ENCODE measurements around the gene CDH13. TPM values are rescaled to one million over a fixed set of nuclear protein-coding genes. Genes with fewer than 3 reads are reported as not detected.

The CDH13 gene
- total and polyA plus RNA-seq, 2 of the 8 experiments (the other 6 are each of a cell fraction or from before 2014, with no cell fraction given): 2.3 to 2.4 TPM

DNA sequence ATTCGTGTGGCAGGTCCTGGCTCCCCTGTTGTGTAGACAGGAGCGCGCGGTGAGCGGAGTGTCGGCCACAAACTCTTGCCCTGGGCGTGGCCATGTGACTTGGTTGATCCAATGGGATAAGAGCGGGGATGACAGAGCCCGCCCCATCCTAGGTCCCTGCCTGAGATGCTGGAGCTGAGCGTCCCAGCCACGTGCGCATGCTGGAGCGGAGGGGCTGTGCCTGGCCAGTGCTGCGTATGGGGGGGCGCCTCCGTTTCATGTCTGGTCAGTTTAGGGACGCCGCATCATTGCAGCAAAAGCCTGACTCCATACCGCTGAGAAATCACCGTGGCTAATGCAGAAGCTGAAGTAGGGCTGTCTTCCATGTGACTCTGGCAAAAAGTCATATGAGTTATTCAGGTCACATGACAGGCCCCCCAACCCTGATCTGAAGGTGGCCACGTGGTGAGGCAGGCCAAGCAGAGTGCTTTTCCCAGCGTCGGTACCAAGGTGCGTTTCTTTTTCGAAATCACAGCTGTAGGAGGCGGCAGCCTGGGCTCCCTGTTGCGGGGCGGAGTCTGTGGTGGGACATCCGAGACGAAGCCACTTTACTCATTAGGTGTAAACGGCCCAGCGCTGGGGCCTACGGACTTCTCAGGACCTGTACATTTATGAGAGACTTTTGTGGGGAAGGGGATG lies 1203.5 kb downstream of the CDH13 start:
- no peak overlapping the region for H3K27ac ChIP-seq (ENCODE audit: low read depth, low read length)
- FAIRE-seq (no peak), DNase-seq (ENCODE audit: low read depth in 1 of 2, low spot score in 2 of 2) (no peak)
- 80% methylated on average over 33 of the region's 33 CpGs; no CpG with 5 or more reads in 1 of the 2 experiments for WGBS, 2 experiments (ENCODE audit: extremely low coverage in 1 of 2, insufficient coverage in 1 of 2, insufficient read length in 1 of 2, insufficient replicate concordance in 2 of 2, low coverage in 1 of 2, low lambda C conversion rate in 2 of 2, missing lambda C conversion rate in 1 of 2)
- no peak overlapping the region for H3K9ac ChIP-seq (replicated peaks in 1 of 4; ENCODE audit: extremely low read depth in 1 of 4, low read depth in 3 of 4, low read length in 3 of 4)
- no peaks in the 10 kb centered on the region for H3K79me1 ChIP-seq (ENCODE audit: low read depth, low read length)
- POLR2A ChIA-PET (ENCODE audit: partially characterized antibody): interaction anchor here (0.6 to 5.8 kb wide), 3 partner anchors 12 to 243 kb away, joined by 4 to 54 read pairs (median 5); partner anchors contain the start of gene MLYCD
- H4K8ac ChIP-seq (ENCODE audit: extremely low read depth, insufficient read depth, low read length): 0 out of 2 replicates have a peak overlapping the region, but pooled peaks have one; percentile 9
- H3K4me3 ChIP-seq (ENCODE audit: extremely low read depth in 1 of 4, insufficient read depth in 2 of 4, low read depth in 3 of 4, low read length in 4 of 4): no peak overlapping the region
- H2BK15ac ChIP-seq (ENCODE audit: low read length): peak overlapping the region; percentile 53; the same call in 1 of the 2 replicates
- CTCF ChIA-PET (ENCODE audit: partially characterized antibody): interaction anchor here (0.7 to 1.6 kb wide), 5 partner anchors 48 to 123 kb away, joined by 3 to 4 read pairs (median 3); partner anchors contain the start of gene OSGIN1
- H4K91ac ChIP-seq (replicated peaks; ENCODE audit: insufficient read length, low read length): peak overlapping the region; percentile 50
- peaks cover 6 to 14% (median 8%) of the 10 kb centered on the region in 4 experiments for H3K4me1 ChIP-seq (replicated peaks in 1 of 4; ENCODE audit: control insufficient read depth in 3 of 4, insufficient read depth in 4 of 4, low read length in 3 of 4)
- no peak overlapping the region for H2BK120ac ChIP-seq (replicated peaks; ENCODE audit: low read depth, low read length)
- no peaks in the 10 kb centered on the region for H4K20me1 ChIP-seq (replicated peaks in 1 of 2; ENCODE audit: control insufficient read depth in 1 of 2, insufficient read depth in 2 of 2, low read length in 2 of 2)
- peak overlapping the region; percentile 41; the same call in 1 of the 2 replicates for H2AK5ac ChIP-seq (ENCODE audit: low read depth, low read length)
- no peak overlapping the region for H3K23ac ChIP-seq (ENCODE audit: insufficient read length)
- H3K9me3 ChIP-seq (ENCODE audit: insufficient read depth in 2 of 2, low read depth in 1 of 2, low read length in 1 of 2): peaks cover 9 to 13% of the 10 kb centered on the region in 2 experiments
- peak overlapping the region; percentile 29; the same call in 1 of the 2 replicates for H2BK20ac ChIP-seq (ENCODE audit: low read length)
- H3K4me2 ChIP-seq (ENCODE audit: insufficient read depth in 1 of 2, low read depth in 2 of 2, low read length in 2 of 2): no peak overlapping the region
- no peak overlapping the region for H4K5ac ChIP-seq (ENCODE audit: insufficient read length, low read depth, low read length)
- no peak overlapping the region for H3K14ac ChIP-seq (ENCODE audit: insufficient read length)
- no peaks in the 10 kb centered on the region for H3K79me2 ChIP-seq (ENCODE audit: control insufficient read depth in 1 of 2, insufficient read depth in 2 of 2, low read length in 2 of 2)
- peak overlapping the region; percentile 89; the same call in 1 of the 2 replicates for H2BK12ac ChIP-seq (ENCODE audit: low read depth, low read length)
- TF ChIP-seq, protein P1, sequence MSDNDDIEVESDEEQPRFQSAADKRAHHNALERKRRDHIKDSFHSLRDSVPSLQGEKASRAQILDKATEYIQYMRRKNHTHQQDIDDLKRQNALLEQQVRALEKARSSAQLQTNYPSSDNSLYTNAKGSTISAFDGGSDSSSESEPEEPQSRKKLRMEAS (IDR thresholded peaks at IDR 0.05): peak; percentile 90
- no peak for TF ChIP-seq CBX8 (IDR thresholded peaks at IDR 0.05; ENCODE audit: borderline replicate concordance, low read depth, low read length)
- TF ChIP-seq, protein P2, sequence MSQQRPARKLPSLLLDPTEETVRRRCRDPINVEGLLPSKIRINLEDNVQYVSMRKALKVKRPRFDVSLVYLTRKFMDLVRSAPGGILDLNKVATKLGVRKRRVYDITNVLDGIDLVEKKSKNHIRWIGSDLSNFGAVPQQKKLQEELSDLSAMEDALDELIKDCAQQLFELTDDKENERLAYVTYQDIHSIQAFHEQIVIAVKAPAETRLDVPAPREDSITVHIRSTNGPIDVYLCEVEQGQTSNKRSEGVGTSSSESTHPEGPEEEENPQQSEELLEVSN (IDR thresholded peaks at IDR 0.05): peak; percentile 75
- TF ChIP-seq, protein P3, sequence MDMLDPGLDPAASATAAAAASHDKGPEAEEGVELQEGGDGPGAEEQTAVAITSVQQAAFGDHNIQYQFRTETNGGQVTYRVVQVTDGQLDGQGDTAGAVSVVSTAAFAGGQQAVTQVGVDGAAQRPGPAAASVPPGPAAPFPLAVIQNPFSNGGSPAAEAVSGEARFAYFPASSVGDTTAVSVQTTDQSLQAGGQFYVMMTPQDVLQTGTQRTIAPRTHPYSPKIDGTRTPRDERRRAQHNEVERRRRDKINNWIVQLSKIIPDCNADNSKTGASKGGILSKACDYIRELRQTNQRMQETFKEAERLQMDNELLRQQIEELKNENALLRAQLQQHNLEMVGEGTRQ (IDR thresholded peaks at IDR 0.05; ENCODE audit: low read length): peak; percentile 55
- TF ChIP-seq, protein P4, sequence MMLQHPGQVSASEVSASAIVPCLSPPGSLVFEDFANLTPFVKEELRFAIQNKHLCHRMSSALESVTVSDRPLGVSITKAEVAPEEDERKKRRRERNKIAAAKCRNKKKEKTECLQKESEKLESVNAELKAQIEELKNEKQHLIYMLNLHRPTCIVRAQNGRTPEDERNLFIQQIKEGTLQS (IDR thresholded peaks at IDR 0.05; ENCODE audit: insufficient read depth, low read depth, low read length): peak; percentile 23; the same call in 1 of the 2 replicates
- no peaks in the 10 kb centered on the region for H3K36me3 ChIP-seq (ENCODE audit: control insufficient read depth in 2 of 4, insufficient read depth in 4 of 4, low read length in 3 of 4)
- no peaks in the 10 kb centered on the region for H3K27me3 ChIP-seq (replicated peaks in 1 of 4; ENCODE audit: control insufficient read depth in 3 of 4, extremely low read depth in 1 of 4, insufficient read depth in 3 of 4, low read length in 3 of 4)
- no peak overlapping the region for H2AFZ ChIP-seq (ENCODE audit: low read length)
- peak overlapping the region; percentile 5 for H3K18ac ChIP-seq (ENCODE audit: extremely low read depth, low read length)
- no peaks in the 10 kb centered on the region for H3K23me2 ChIP-seq (ENCODE audit: low read depth, low read length)
- H3K56ac ChIP-seq (replicated peaks; ENCODE audit: insufficient read length, low read depth, low read length): no peak overlapping the region
- no peak overlapping the region for H2BK5ac ChIP-seq (ENCODE audit: low read depth, low read length)
- no peak overlapping the region for H3K4ac ChIP-seq (replicated peaks; ENCODE audit: insufficient read length, low read depth, low read length)
